Fibroblast of the aortic adventitia (primary cell): ENCODE measurements around the gene TMEM8B. TPM values are rescaled to one million over a fixed set of nuclear protein-coding genes. Genes with fewer than 3 reads are reported as not detected.
A peak's percentile ranks its signal among the peaks of the same experiment; 100 is the strongest.

Experiments
- DNase-seq: peaks from one replicate; pipeline ENCODE4 v3.0.0-alpha.2; 2010; ENCODE audit warnings: low read depth
- H3K4me3 ChIP-seq: 2 replicates; pipeline ENCODE4 v1.5.1; 2011; ENCODE audit warnings: low read depth, mild to moderate bottlenecking, control low read depth, low read length, moderate library complexity
- total RNA-seq: library from RNA; depleted of rRNA; stranded (reverse); fragments of >200 nt; gene quantifications from 2 replicates; pipeline ENCODE4 v1.2.3, GENCODE V29; 2012; ENCODE audit warnings: low replicate concordance
- TF ChIP-seq, protein P1 (sequence below): IDR thresholded peaks from 2 replicates; pipeline ENCODE4 v1.5.1; 2011; ENCODE audit warnings: mild to moderate bottlenecking, low read length, control low read depth, inconsistent platforms; ENCODE audit not compliant: insufficient read depth

The TMEM8B gene
- total RNA-seq, 1 donor = 2.8 TPM

- no peak for DNase-seq
- TF ChIP-seq, protein P1, sequence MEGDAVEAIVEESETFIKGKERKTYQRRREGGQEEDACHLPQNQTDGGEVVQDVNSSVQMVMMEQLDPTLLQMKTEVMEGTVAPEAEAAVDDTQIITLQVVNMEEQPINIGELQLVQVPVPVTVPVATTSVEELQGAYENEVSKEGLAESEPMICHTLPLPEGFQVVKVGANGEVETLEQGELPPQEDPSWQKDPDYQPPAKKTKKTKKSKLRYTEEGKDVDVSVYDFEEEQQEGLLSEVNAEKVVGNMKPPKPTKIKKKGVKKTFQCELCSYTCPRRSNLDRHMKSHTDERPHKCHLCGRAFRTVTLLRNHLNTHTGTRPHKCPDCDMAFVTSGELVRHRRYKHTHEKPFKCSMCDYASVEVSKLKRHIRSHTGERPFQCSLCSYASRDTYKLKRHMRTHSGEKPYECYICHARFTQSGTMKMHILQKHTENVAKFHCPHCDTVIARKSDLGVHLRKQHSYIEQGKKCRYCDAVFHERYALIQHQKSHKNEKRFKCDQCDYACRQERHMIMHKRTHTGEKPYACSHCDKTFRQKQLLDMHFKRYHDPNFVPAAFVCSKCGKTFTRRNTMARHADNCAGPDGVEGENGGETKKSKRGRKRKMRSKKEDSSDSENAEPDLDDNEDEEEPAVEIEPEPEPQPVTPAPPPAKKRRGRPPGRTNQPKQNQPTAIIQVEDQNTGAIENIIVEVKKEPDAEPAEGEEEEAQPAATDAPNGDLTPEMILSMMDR = no peak
- H3K4me3 ChIP-seq = no peak overlapping the region
Measured at GRCh38 chr9:35816708-35817107, 12.3 kb upstream of the TMEM8B start.

DNA sequence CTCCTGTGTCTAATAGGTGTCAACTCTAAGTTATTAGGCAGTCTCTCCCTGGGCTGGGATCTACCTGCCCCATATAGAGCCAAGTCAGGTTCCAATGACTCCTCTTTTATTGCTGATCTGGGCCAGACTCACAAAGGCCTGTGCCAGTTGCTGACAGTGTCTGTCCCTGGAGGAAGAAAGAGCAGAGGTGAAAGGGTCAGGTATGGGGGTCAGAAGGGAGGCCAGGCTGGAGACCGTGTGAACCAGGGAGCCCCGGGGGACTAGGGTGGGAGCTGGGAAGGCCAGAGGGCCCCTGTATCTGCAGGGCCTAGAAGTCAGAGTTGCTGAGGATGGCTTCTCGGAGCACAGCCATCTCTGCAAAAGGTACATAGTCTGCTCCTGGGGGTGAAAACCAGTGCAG is 10.7 kb upstream of the TMEM8B start:
- TF ChIP-seq, protein P1 = no peak
- no peak for DNase-seq
- no peak overlapping the region for H3K4me3 ChIP-seq

- peak; percentile 73 for DNase-seq
- TF ChIP-seq, protein P1 = no peak
- H3K4me3 ChIP-seq = no peak overlapping the region
Measured at GRCh38 chr9:35820076-35820475, 9.0 kb upstream of the TMEM8B start.

GRCh38 chr9:35822926-35823325 is 6.1 kb upstream of the TMEM8B start:
- no peak for DNase-seq
- TF ChIP-seq, protein P1 = no peak
- no peak overlapping the region for H3K4me3 ChIP-seq

DNA sequence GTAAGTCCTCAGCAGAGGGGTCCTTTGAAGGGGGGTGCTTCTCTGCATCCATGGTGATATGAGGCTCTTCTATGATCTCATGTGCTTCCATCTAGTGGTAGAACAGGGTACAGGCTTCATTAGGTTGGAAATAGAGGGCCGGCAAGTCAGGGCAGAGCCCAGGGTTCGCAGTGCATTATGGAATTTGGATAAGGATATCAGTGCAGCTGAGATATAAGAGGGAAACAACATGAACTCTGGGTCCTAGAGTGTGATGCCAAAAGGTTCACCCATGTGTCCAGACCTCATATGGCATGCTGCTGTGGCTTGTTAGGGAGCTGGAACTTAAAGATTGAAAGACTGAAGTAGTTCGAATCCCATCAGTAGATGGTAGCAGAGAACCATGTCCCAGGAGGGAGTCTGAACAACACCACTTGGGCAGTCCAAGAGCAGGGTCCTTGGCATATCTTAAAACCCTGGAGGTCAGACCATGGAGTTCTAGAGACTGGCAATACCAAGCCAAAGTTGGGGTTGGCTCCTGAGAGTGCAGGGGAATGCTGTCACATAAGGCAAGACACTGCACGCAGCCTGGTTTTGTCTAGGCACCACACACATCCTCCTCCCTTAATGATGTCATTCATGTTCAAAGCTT is 2.8 kb upstream of the TMEM8B start:
- TF ChIP-seq, protein P1 = peak; percentile 91
- DNase-seq = peak; percentile 82
- H3K4me3 ChIP-seq = no peak overlapping the region

GRCh38 chr9:35827486-35827885 is 1.5 kb upstream of the TMEM8B start:
- H3K4me3 ChIP-seq = no peak overlapping the region
- peak; percentile 68 for DNase-seq
- TF ChIP-seq, protein P1 = no peak

DNA sequence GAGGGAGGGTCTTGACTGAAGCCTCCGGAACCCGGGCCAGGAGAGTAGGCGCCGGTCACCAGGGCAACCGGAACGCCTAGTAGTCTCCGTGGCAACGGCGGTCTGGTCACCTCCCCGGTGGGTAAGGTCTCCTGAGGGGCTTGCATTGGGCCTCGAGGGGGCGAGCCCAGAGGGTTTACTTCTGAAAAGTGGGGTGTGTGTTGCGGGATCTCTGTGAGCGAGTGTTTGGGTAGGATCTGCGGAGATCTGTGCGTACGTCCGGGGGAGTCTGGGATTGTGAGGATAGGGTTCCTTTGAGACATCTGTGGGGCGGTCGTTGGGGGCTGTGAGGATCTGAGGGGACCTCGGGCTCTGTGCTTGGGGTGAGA is 328 bp upstream of the TMEM8B start, which contains the start of gene FAM221B:
FAM221B (minus strand) TSS at position 17 of the 368 bp plus-strand sequence. CDS start 2,571 bp downstream, outside the sequence.
- TF ChIP-seq, protein P1 = no peak

More for the DNA sequence above, 328 bp upstream of the TMEM8B start, which contains the start of gene FAM221B:
- peak within 1 kb of the TSS; percentile 76 for H3K4me3 ChIP-seq
- peak; percentile 19 for DNase-seq
